Prostate gland (tissue), 2 donors: ENCODE results near the gene GOT1.

Experiments
- CTCF ChIP-seq, 4 experiments: fragments of 200-600 bp in 2 of 4; fragments of 450-650 bp in 2 of 4; sonication (generic) in 2 of 4; IDR thresholded peaks; 1 replicate in 3 of 4; 2 replicates in 1 of 4; pipeline ENCODE4 v1.5.1; 2016 to 2019; ENCODE audit warnings: antibody characterized with exemption in 4 of 4, mild to moderate bottlenecking in 2 of 4, moderate library complexity in 2 of 4
- POLR2A ChIP-seq: fragments of 450-650 bp; IDR thresholded peaks from one replicate; pipeline ENCODE4 v1.6.1; 2016; ENCODE audit warnings: antibody characterized with exemption, mild to moderate bottlenecking
- POLR2AphosphoS5 ChIP-seq: sonication (generic); formaldehyde crosslinking; IDR thresholded peaks from one replicate; pipeline ENCODE4 v1.6.1; 2017; ENCODE audit warnings: antibody characterized with exemption

- TF ChIP-seq CTCF (IDR thresholded peaks at IDR 0.05) (no peak), POLR2AphosphoS5 (no peak), POLR2A (no peak)
Observed at GRCh38 chr10:99411546-99411945, 18.9 kb downstream of the GOT1 start.
